ENCODE data around the gene ZNF888. TPM values are rescaled to one million over a fixed set of nuclear protein-coding genes. Genes with fewer than 3 reads are reported as not detected.

Gene ZNF888
- total RNA-seq, 6 experiments from 2014 or later, result 0.37 to 2.0 (median 0.76) TPM

DNA sequence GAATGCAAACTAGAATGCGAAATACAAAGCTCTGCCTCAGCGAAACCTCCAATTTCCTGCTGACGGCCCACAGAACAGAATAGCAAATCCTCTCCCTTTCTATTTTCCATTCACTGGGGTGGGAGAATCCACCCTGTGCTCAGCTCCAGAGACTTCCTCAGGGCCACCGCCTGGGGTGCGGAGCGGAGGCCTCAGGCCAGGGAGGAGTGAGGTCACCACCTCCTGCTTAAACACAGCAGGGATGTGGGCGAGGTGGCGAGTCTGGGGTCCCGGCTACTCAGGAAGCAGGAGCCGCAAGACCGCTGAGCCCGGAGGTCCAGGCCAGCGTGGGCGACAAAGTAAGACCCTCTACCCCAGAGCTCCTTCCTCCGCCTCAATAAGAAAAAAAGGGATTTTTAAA lies 25.1 kb downstream of the ZNF888 start:
- H3K36me3 ChIP-seq, result no peaks in the 10 kb centered on the region
- WGBS (ENCODE audit: insufficient coverage, low coverage, low lambda C conversion rate, missing lambda C conversion rate), result 74% methylated on average over 5 of the region's 15 CpGs
- H3K4me1 ChIP-seq, result no peaks in the 10 kb centered on the region
- DNase-seq (no peak), ATAC-seq (no peak)
- peak overlapping the region in 1 of 3 donors; percentile 76 for H3K27ac ChIP-seq
- H3K27me3 ChIP-seq, result no peaks in the 10 kb centered on the region
- TF ChIP-seq, protein P1, sequence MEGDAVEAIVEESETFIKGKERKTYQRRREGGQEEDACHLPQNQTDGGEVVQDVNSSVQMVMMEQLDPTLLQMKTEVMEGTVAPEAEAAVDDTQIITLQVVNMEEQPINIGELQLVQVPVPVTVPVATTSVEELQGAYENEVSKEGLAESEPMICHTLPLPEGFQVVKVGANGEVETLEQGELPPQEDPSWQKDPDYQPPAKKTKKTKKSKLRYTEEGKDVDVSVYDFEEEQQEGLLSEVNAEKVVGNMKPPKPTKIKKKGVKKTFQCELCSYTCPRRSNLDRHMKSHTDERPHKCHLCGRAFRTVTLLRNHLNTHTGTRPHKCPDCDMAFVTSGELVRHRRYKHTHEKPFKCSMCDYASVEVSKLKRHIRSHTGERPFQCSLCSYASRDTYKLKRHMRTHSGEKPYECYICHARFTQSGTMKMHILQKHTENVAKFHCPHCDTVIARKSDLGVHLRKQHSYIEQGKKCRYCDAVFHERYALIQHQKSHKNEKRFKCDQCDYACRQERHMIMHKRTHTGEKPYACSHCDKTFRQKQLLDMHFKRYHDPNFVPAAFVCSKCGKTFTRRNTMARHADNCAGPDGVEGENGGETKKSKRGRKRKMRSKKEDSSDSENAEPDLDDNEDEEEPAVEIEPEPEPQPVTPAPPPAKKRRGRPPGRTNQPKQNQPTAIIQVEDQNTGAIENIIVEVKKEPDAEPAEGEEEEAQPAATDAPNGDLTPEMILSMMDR (IDR thresholded peaks at IDR 0.05), result no peak
- no peak for TF ChIP-seq POLR2A (IDR thresholded peaks at IDR 0.05)
- intact Hi-C loops (cut with DNase I), result no loop called here
- peak overlapping the region; percentile 48 to 66 (median 58) for H3K4me3 ChIP-seq
- no peaks in the 10 kb centered on the region for H3K9me3 ChIP-seq

DNA sequence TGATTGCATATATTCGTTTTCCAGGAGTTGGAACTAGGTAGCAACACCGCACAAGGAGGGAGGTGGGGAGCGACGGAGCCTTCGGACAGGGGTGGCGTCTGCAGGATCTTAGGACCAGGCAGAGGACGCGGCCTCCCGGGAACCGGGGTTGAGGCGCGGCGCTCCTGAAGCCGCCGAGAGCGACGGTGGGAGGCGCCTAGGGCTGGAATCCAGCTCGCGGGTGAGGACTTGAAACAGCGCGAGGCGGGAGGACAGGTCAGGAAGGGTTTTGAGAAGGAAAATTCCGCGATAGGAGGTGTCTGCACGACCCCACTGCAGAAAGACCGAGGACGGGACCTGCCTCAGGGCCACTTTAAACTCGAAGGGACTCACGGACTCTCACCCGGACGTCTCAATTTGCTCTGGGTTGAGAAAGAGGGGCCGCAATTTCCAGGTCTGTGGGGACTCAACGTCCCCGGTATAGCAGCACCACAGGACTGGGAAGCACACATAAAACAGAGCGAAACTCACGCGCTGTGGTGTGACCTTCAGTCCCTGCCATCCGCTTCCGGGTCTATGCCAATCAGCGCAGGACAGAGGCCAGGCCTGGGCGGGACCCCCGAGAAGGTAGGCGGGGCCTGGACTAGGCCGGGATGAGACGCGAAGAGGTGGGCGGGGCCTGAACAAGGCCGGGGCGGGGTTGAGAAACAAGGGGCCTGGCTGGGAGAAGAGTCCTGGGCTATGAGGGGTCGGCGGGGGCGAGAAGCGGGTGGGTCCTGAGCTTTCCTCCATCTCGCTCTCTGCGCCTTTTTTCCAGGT lies 25.9 kb downstream of the ZNF888 start, which contains the start of gene ZNF320:
TSS of gene ZNF320 (minus strand) at position 498 of the 798 bp plus-strand sequence. CDS start 7,380 bp downstream, outside the sequence.
- TF ChIP-seq POLR2A (IDR thresholded peaks at IDR 0.05), result peak; percentile 60
- TF ChIP-seq, protein P1 (IDR thresholded peaks at IDR 0.05), result no peak
- 2% methylated on average over 35 of the region's 56 CpGs for WGBS (ENCODE audit: insufficient coverage, low coverage, low lambda C conversion rate, missing lambda C conversion rate)
- Histone ChIP-seq H3K27me3 (no peaks in the 10 kb centered on the region), H3K27ac (peak within 1 kb of the TSS; percentile 56 to 76 (median 62)), H3K4me3 (peak within 1 kb of the TSS; percentile 48 to 66 (median 58)), H3K9me3 (no peaks in the 10 kb centered on the region), H3K36me3 (no peaks in the 10 kb centered on the region), H3K4me1 (no peaks in the 10 kb centered on the region)
- DNase-seq, result peak; percentile 86 to 93 (median 90)
- peak; percentile 99 to 100 (median 100) for ATAC-seq
- intact Hi-C loops (cut with DNase I), result no loop called here

DNA sequence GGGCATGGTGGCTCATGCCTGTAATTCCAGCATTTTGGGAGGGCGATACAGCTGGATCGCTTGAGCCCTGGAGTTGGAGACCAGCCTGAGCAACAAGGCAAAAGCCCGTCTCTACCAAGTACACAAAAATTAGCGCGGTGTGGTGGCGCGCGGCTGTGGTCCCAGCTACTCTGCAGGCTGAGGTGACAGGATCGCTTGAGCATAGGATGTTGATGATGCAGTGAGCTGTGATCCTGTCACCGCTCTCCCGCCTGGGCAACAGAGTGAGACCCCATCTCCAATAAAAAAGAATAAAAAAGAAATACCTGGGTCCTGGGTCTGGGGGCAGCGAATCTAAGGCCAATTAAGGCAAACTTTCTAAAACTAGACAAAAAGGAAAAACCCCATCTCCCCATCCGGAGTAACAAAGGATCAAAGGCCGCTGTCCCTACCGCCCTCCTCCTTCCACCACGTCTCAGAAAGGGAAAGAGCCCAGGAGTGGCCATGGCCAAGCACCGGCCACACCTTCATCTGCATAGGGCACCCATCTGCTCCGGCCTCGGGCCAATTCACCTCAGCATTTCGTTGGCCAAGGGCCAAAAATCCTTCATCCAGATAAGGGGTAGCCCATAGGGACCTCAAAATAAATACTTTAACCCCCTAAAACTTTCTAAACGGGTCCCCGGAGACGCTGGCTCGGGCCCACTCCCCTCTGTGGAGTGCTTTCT lies 26.6 kb downstream of the ZNF888 start:
- H3K27me3 ChIP-seq, result no peaks in the 10 kb centered on the region
- TF ChIP-seq, protein P1 (IDR thresholded peaks at IDR 0.05), result no peak
- no peak for TF ChIP-seq POLR2A (IDR thresholded peaks at IDR 0.05)
- 49% methylated on average over 20 of the region's 24 CpGs for WGBS (ENCODE audit: insufficient coverage, low coverage, low lambda C conversion rate, missing lambda C conversion rate)
- no peaks in the 10 kb centered on the region for H3K36me3 ChIP-seq
- peak overlapping the region in 2 of 3 donors; percentile 56 to 62 for H3K27ac ChIP-seq
- H3K4me3 ChIP-seq, result peak overlapping the region; percentile 48 to 66 (median 58)
- DNase-seq (peak in 1 of 3 donors; percentile 20), ATAC-seq (peak in 3 of 4 donors; percentile 5 to 31 (median 24))
- H3K4me1 ChIP-seq, result no peaks in the 10 kb centered on the region
- intact Hi-C loops (cut with DNase I), result no loop called here
- no peaks in the 10 kb centered on the region for H3K9me3 ChIP-seq

DNA sequence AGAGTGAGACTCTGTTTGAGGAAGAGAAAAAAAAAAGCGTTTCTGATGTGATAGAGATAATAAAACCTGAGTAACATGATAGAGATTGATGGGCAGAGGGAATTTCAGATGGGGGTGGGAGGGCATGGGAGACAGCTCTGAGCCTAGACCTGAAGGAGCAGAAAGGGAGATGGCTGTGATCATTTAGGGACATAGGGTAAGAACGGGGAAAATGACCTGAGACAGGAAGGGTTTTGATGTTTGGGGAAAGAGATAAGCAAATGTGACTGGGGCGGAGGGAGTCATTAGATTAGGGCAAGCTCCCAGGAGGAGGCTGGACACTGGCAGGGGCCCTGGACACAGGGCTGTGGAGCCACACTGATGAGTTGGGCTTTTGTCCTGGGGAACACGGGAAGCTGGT lies 31.9 kb downstream of the ZNF888 start:
- Histone ChIP-seq H3K9me3 (no peaks in the 10 kb centered on the region), H3K4me3 (no peak overlapping the region), H3K36me3 (peaks cover 0 to 4% (median 0%) of the 10 kb centered on the region in 4 donors), H3K4me1 (no peaks in the 10 kb centered on the region), H3K27me3 (no peaks in the 10 kb centered on the region), H3K27ac (no peak overlapping the region)
- no peak for DNase-seq
- ATAC-seq, result no peak
- TF ChIP-seq POLR2A (IDR thresholded peaks at IDR 0.05), result no peak
- 22% methylated on average over 3 of the region's 4 CpGs for WGBS (ENCODE audit: insufficient coverage, low coverage, low lambda C conversion rate, missing lambda C conversion rate)
- intact Hi-C loops (cut with DNase I), result no loop called here

DNA sequence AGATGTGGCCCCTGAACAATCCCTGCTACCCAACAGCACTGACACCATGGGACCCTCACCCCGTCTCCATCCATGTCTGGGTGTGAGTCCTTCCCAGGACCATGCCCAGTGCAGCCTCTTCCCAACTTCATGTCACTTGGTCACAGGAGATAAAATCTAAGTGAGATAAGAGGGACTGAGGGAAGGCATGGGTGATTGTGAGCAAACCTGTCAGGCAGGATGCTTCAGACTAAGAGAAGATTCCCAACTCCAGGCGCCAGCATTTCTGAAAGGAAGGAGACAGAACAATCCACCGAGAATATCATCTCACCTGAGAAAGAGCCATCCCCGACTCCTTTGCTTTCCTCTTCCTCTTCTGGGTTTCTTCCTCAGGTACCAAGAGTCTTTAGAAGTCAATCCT lies 33.3 kb downstream of the ZNF888 start:
- ATAC-seq (no peak), DNase-seq (no peak)
- H3K36me3 ChIP-seq, result peaks cover 0 to 4% (median 0%) of the 10 kb centered on the region in 4 donors
- H3K27ac ChIP-seq, result no peak overlapping the region
- TF ChIP-seq, protein P1 (IDR thresholded peaks at IDR 0.05), result no peak
- TF ChIP-seq POLR2A (IDR thresholded peaks at IDR 0.05), result no peak
- no peaks in the 10 kb centered on the region for H3K27me3 ChIP-seq
- intact Hi-C loops (cut with DNase I), result no loop called here
- 96% methylated on average over 3 of the region's 4 CpGs for WGBS (ENCODE audit: insufficient coverage, low coverage, low lambda C conversion rate, missing lambda C conversion rate)
- H3K4me1 ChIP-seq, result no peaks in the 10 kb centered on the region
- no peak overlapping the region for H3K4me3 ChIP-seq
- no peaks in the 10 kb centered on the region for H3K9me3 ChIP-seq
